ENCODE results near the gene TRIM44.

DNA sequence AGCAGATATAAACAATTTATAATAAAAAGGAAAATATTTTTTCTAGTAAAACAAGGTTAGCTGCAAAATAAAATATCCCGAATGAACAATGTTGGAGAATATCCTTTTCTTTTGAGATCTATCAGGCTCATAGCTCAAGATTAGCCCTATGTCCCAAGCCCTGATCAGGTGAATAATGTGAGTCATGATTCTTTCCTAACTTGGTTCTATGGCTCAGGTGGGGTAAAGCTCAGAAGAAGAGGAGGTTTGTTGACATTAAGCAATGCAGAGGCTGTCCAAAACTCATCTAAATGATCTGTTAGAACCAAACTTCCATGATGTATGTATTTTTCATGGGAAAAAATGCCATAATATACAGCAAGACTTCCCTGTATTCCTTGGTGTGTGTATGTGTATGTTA, 86.1 kb downstream of the TRIM44 start:
- TF ChIP-seq USF2 (IDR thresholded peaks at IDR 0.05; ENCODE audit: borderline replicate concordance, low read depth, low read length) = no peak
- TF ChIP-seq GABPA (IDR thresholded peaks at IDR 0.05; ENCODE audit: low read depth) = no peak
- TF ChIP-seq, protein P1, sequence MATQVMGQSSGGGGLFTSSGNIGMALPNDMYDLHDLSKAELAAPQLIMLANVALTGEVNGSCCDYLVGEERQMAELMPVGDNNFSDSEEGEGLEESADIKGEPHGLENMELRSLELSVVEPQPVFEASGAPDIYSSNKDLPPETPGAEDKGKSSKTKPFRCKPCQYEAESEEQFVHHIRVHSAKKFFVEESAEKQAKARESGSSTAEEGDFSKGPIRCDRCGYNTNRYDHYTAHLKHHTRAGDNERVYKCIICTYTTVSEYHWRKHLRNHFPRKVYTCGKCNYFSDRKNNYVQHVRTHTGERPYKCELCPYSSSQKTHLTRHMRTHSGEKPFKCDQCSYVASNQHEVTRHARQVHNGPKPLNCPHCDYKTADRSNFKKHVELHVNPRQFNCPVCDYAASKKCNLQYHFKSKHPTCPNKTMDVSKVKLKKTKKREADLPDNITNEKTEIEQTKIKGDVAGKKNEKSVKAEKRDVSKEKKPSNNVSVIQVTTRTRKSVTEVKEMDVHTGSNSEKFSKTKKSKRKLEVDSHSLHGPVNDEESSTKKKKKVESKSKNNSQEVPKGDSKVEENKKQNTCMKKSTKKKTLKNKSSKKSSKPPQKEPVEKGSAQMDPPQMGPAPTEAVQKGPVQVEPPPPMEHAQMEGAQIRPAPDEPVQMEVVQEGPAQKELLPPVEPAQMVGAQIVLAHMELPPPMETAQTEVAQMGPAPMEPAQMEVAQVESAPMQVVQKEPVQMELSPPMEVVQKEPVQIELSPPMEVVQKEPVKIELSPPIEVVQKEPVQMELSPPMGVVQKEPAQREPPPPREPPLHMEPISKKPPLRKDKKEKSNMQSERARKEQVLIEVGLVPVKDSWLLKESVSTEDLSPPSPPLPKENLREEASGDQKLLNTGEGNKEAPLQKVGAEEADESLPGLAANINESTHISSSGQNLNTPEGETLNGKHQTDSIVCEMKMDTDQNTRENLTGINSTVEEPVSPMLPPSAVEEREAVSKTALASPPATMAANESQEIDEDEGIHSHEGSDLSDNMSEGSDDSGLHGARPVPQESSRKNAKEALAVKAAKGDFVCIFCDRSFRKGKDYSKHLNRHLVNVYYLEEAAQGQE (IDR thresholded peaks at IDR 0.05; ENCODE audit: low read depth, low read length) = no peak
- no peak for TF ChIP-seq ESRRA (IDR thresholded peaks at IDR 0.05; ENCODE audit: low read length)
- TF ChIP-seq NFIC (IDR thresholded peaks at IDR 0.05; ENCODE audit: low read depth, low read length) = no peak
- TF ChIP-seq, protein P2, sequence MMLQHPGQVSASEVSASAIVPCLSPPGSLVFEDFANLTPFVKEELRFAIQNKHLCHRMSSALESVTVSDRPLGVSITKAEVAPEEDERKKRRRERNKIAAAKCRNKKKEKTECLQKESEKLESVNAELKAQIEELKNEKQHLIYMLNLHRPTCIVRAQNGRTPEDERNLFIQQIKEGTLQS (IDR thresholded peaks at IDR 0.05; ENCODE audit: borderline replicate concordance, extremely low read depth, low read depth, low read length) = no peak
- TF ChIP-seq, protein P3, sequence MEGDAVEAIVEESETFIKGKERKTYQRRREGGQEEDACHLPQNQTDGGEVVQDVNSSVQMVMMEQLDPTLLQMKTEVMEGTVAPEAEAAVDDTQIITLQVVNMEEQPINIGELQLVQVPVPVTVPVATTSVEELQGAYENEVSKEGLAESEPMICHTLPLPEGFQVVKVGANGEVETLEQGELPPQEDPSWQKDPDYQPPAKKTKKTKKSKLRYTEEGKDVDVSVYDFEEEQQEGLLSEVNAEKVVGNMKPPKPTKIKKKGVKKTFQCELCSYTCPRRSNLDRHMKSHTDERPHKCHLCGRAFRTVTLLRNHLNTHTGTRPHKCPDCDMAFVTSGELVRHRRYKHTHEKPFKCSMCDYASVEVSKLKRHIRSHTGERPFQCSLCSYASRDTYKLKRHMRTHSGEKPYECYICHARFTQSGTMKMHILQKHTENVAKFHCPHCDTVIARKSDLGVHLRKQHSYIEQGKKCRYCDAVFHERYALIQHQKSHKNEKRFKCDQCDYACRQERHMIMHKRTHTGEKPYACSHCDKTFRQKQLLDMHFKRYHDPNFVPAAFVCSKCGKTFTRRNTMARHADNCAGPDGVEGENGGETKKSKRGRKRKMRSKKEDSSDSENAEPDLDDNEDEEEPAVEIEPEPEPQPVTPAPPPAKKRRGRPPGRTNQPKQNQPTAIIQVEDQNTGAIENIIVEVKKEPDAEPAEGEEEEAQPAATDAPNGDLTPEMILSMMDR (IDR thresholded peaks at IDR 0.05 in 2 of 3, conservative IDR thresholded peaks at IDR 0.05 in 1 of 3; ENCODE audit: control insufficient read depth in 2 of 3, extremely low read depth in 1 of 3, insufficient read depth in 1 of 3, low read depth in 3 of 3, low read length in 3 of 3) = no peak
- no peak for TF ChIP-seq MTA3 (IDR thresholded peaks at IDR 0.05; ENCODE audit: borderline replicate concordance, low read length)
